Neural cell (in vitro differentiated cells): Measurements from ENCODE around the gene C19orf53. TPM values are rescaled to one million over a fixed set of nuclear protein-coding genes. Genes with fewer than 3 reads are reported as not detected.

Source experiments
- H2AFZ ChIP-seq: fragments of 200-600, 300-800 bp; sonication (generic), shearing (Covaris generic); 2 replicates; pipeline ENCODE4 v1.6.0; 2014; ENCODE audit warnings: low read depth, mild to moderate bottlenecking, antibody characterized with exemption, low read length, moderate library complexity
- H3F3A ChIP-seq: fragments of 200-600 bp; shearing (Covaris generic); 2 replicates; pipeline ENCODE4 v1.6.1; 2016; ENCODE audit warnings: mild to moderate bottlenecking, moderate library complexity, mixed read lengths, antibody characterized with exemption, low read length; ENCODE audit not compliant: insufficient read depth, poor library complexity, severe bottlenecking
- H3K27ac ChIP-seq: fragments of 200-600, 300-800 bp; sonication (generic), shearing (Covaris generic); 2 replicates; pipeline ENCODE4 v1.5.1; 2014; ENCODE audit warnings: mild to moderate bottlenecking, low read length, moderate library complexity
- H3K27me3 ChIP-seq: fragments of 300-800, 200-600 bp; sonication (generic), shearing (Covaris generic); 2 replicates; pipeline ENCODE4 v1.6.0; 2014; ENCODE audit warnings: mild to moderate bottlenecking, low read depth, low read length, moderate library complexity; ENCODE audit not compliant: insufficient read depth
- H3K36me3 ChIP-seq: fragments of 300-800, 200-600 bp; sonication (generic), shearing (Covaris generic); 2 replicates; pipeline ENCODE4 v1.5.1; 2014; ENCODE audit warnings: mild to moderate bottlenecking, antibody characterized with exemption, low read length, moderate library complexity; ENCODE audit not compliant: insufficient read depth
- H3K4me2 ChIP-seq: fragments of 300-800, 200-600 bp; sonication (generic), shearing (Covaris generic); 2 replicates; pipeline ENCODE4 v1.6.0; 2014; ENCODE audit warnings: mild to moderate bottlenecking, low read length
- H3K4me3 ChIP-seq: fragments of 300-800, 200-600 bp; sonication (generic), shearing (Covaris generic); 2 replicates; pipeline ENCODE4 v1.5.1; 2014; ENCODE audit warnings: mild to moderate bottlenecking, low read length, moderate library complexity
- H3K79me2 ChIP-seq: fragments of 200-600 bp; shearing (Covaris generic); replicated peaks from 2 replicates; pipeline ENCODE4 v1.6.0; 2014; ENCODE audit warnings: mild to moderate bottlenecking, low read length, moderate library complexity; ENCODE audit not compliant: insufficient read depth
- H3K9ac ChIP-seq: fragments of 300-800, 200-600 bp; sonication (generic), shearing (Covaris generic); 2 replicates; pipeline ENCODE4 v1.6.1; 2016; ENCODE audit warnings: mild to moderate bottlenecking, low read length, mixed read lengths
- H3K9me2 ChIP-seq: fragments of 200-600 bp; shearing (Covaris generic); 2 replicates; pipeline ENCODE4 v1.6.1; 2016; ENCODE audit warnings: mild to moderate bottlenecking, low read length, mixed read lengths; ENCODE audit not compliant: insufficient read depth
- H3K9me3 ChIP-seq: fragments of 200-600, 300-800 bp; sonication (generic), shearing (Covaris generic); 2 replicates; pipeline ENCODE4 v1.6.1; 2016; ENCODE audit warnings: mild to moderate bottlenecking, mixed run types, low read length, moderate library complexity, mixed read lengths
- H4K20me1 ChIP-seq: fragments of 200-600 bp; shearing (Covaris generic); 2 replicates; pipeline ENCODE4 v1.6.1; 2016; ENCODE audit warnings: mild to moderate bottlenecking, mixed run types; ENCODE audit not compliant: insufficient read depth
- CTCF ChIP-seq: fragments of 450-650 bp; IDR thresholded peaks from 2 replicates; pipeline ENCODE4 v1.5.1; 2014; ENCODE audit warnings: antibody characterized with exemption, mild to moderate bottlenecking, moderate library complexity; ENCODE audit not compliant: poor library complexity, severe bottlenecking
- EP300 ChIP-seq: fragments of 450-650 bp; conservative IDR thresholded peaks from 2 replicates; pipeline ENCODE4 v1.6.1; 2014; ENCODE audit warnings: antibody characterized with exemption, mild to moderate bottlenecking, moderate library complexity; ENCODE audit not compliant: poor library complexity, severe bottlenecking
- EZH2 ChIP-seq: fragments of 200-600, 300-800 bp; shearing (Covaris generic), sonication (generic); IDR thresholded peaks from 2 replicates; pipeline ENCODE4 v1.6.1; 2014; ENCODE audit warnings: antibody characterized with exemption, low read length, borderline replicate concordance, mild to moderate bottlenecking; ENCODE audit not compliant: insufficient read depth, poor library complexity, severe bottlenecking
- MXI1 ChIP-seq: fragments of 450-650 bp; conservative IDR thresholded peaks from 2 replicates; pipeline ENCODE4 v1.6.1; 2014; ENCODE audit warnings: antibody characterized with exemption, mild to moderate bottlenecking; ENCODE audit not compliant: poor library complexity, severe bottlenecking
- POLR2AphosphoS5 ChIP-seq: IDR thresholded peaks from 2 replicates; pipeline ENCODE4 v1.6.1; 2012
- RAD21 ChIP-seq: fragments of 450-650 bp; conservative IDR thresholded peaks from 2 replicates; pipeline ENCODE4 v1.6.1; 2014; ENCODE audit warnings: antibody characterized with exemption, mild to moderate bottlenecking, moderate library complexity
- SMC3 ChIP-seq: fragments of 450-650 bp; conservative IDR thresholded peaks from 2 replicates; pipeline ENCODE4 v1.6.1; 2014; ENCODE audit warnings: antibody characterized with exemption, mild to moderate bottlenecking, moderate library complexity; ENCODE audit not compliant: poor library complexity
- TAF1 ChIP-seq: IDR thresholded peaks from 2 replicates; pipeline ENCODE4 v1.6.1; 2012; ENCODE audit warnings: low read depth
- polyA plus RNA-seq: library from polyadenylated mRNA; depleted of rRNA; stranded (reverse); fragments of >200 nt; gene quantifications from 2 replicates; pipeline ENCODE4 v1.2.3, GENCODE V29; 2014
- TF ChIP-seq, protein P1 (sequence below): IDR thresholded peaks from 2 replicates; pipeline ENCODE4 v1.6.1; 2012; ENCODE audit warnings: borderline replicate concordance

C19orf53 gene
- polyA plus RNA-seq, 1 donor from 2014 or later: 104 TPM

DNA sequence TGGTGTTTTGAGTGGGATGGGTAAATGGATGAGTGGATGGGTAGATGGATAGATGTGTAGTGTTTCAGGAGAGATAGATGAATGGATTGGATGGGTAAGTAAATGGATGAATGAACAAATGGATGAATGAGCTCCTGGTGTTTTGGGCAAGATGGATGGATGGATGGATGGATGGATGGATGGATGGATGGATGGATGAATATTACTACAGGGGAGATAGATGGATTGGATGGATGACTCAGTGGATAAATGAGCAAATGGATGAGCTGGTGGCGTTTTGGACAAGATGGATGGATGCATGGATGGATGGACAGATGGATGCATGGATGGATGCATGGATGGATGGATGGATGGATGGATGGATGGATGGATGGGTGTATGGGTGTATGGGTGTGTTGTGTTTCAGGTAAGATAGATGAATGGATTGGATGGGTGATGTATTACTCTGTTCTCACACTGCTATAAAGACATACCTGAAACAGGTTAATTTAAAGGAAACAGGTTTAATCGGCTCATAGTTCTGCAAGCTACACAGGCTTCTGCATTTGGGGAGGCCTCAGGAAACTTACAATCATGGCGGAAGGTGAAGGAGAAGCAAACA, 33.3 kb downstream of the C19orf53 start:
- H3K4me3 ChIP-seq: no peak overlapping the region
- H3K9me2 ChIP-seq: no peaks in the 10 kb centered on the region
- TF ChIP-seq POLR2AphosphoS5 (no peak), SMC3 (no peak), EP300 (no peak)
- no peaks in the 10 kb centered on the region for H3K27me3 ChIP-seq
- no peaks in the 10 kb centered on the region for H3K36me3 ChIP-seq
- H2AFZ ChIP-seq: no peak overlapping the region
- H3F3A ChIP-seq: no peaks in the 10 kb centered on the region
- no peak overlapping the region for H3K9ac ChIP-seq
- H3K79me2 ChIP-seq: no peaks in the 10 kb centered on the region
- no peak overlapping the region for H3K4me2 ChIP-seq
- H4K20me1 ChIP-seq: no peaks in the 10 kb centered on the region
- H3K27ac ChIP-seq: no peak overlapping the region
- no peaks in the 10 kb centered on the region for H3K9me3 ChIP-seq

GRCh38 chr19:13808856-13809255, 34.6 kb downstream of the C19orf53 start:
- H3K4me2 ChIP-seq: no peak overlapping the region
- H3K79me2 ChIP-seq: no peaks in the 10 kb centered on the region
- no peaks in the 10 kb centered on the region for H3K9me2 ChIP-seq
- H3K27me3 ChIP-seq: no peaks in the 10 kb centered on the region
- no peak overlapping the region for H2AFZ ChIP-seq
- no peak overlapping the region for H3K27ac ChIP-seq
- no peaks in the 10 kb centered on the region for H4K20me1 ChIP-seq
- H3K36me3 ChIP-seq: no peaks in the 10 kb centered on the region
- H3K9ac ChIP-seq: no peak overlapping the region
- no peak for TF ChIP-seq MXI1
- TF ChIP-seq EZH2: no peak
- no peak for TF ChIP-seq TAF1
- TF ChIP-seq, protein P1, sequence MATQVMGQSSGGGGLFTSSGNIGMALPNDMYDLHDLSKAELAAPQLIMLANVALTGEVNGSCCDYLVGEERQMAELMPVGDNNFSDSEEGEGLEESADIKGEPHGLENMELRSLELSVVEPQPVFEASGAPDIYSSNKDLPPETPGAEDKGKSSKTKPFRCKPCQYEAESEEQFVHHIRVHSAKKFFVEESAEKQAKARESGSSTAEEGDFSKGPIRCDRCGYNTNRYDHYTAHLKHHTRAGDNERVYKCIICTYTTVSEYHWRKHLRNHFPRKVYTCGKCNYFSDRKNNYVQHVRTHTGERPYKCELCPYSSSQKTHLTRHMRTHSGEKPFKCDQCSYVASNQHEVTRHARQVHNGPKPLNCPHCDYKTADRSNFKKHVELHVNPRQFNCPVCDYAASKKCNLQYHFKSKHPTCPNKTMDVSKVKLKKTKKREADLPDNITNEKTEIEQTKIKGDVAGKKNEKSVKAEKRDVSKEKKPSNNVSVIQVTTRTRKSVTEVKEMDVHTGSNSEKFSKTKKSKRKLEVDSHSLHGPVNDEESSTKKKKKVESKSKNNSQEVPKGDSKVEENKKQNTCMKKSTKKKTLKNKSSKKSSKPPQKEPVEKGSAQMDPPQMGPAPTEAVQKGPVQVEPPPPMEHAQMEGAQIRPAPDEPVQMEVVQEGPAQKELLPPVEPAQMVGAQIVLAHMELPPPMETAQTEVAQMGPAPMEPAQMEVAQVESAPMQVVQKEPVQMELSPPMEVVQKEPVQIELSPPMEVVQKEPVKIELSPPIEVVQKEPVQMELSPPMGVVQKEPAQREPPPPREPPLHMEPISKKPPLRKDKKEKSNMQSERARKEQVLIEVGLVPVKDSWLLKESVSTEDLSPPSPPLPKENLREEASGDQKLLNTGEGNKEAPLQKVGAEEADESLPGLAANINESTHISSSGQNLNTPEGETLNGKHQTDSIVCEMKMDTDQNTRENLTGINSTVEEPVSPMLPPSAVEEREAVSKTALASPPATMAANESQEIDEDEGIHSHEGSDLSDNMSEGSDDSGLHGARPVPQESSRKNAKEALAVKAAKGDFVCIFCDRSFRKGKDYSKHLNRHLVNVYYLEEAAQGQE: no peak
- no peak for TF ChIP-seq SMC3
- TF ChIP-seq POLR2AphosphoS5: no peak
- no peak for TF ChIP-seq CTCF
- TF ChIP-seq RAD21: no peak
- no peak for TF ChIP-seq EP300
- no peaks in the 10 kb centered on the region for H3K9me3 ChIP-seq
- H3K4me3 ChIP-seq: no peak overlapping the region
- no peaks in the 10 kb centered on the region for H3F3A ChIP-seq
